CD14-positive monocyte (primary cell): Measurements from ENCODE around the gene TXNRD1. TPM values are rescaled to one million over a fixed set of nuclear protein-coding genes. Genes with fewer than 3 reads are reported as not detected.

Source experiments
- DNase-seq, 3 donors: peaks; one replicate each; pipeline ENCODE4 v3.0.0-alpha.2; 2011 to 2022
- H2AFZ ChIP-seq: 2 replicates; pipeline ENCODE4 v1.6.0; 2012; ENCODE audit warnings: mild to moderate bottlenecking, low read depth, low read length, inconsistent platforms; ENCODE audit not compliant: insufficient read depth, poor library complexity, severe bottlenecking
- H3K27ac ChIP-seq, 2 donors: 1 replicate in 1 of 2; 2 replicates in 1 of 2; pipeline ENCODE4 v1.5.1; 2012 to 2013; ENCODE audit warnings: low read length in 2 of 2, control low read depth in 1 of 2, inconsistent platforms in 1 of 2, low read depth in 1 of 2, mild to moderate bottlenecking in 1 of 2
- H3K27me3 ChIP-seq, 2 donors: one replicate each; pipeline versions ENCODE4 v1.6.0 to v1.6.1; 2011 to 2013; ENCODE audit warnings: low read length in 2 of 2; ENCODE audit not compliant: control insufficient read depth in 2 of 2, insufficient read depth in 2 of 2
- H3K36me3 ChIP-seq, 2 donors: replicated peaks in 1 of 2; 1 replicate in 1 of 2; 2 replicates in 1 of 2; pipeline versions ENCODE4 v1.5.1 to v1.6.1; 2012 to 2013; ENCODE audit warnings: low read length in 2 of 2, control low read depth in 1 of 2, inconsistent platforms in 1 of 2, mild to moderate bottlenecking in 1 of 2; ENCODE audit not compliant: insufficient read depth in 2 of 2, control insufficient read depth in 1 of 2
- H3K4me1 ChIP-seq, 2 donors: 1 replicate in 1 of 2; 2 replicates in 1 of 2; pipeline versions ENCODE4 v1.5.1 to v1.6.1; 2012 to 2013; ENCODE audit warnings: low read length in 2 of 2, control low read depth in 1 of 2, inconsistent platforms in 1 of 2, mild to moderate bottlenecking in 1 of 2, moderate library complexity in 1 of 2; ENCODE audit not compliant: insufficient read depth in 2 of 2, control insufficient read depth in 1 of 2
- H3K4me2 ChIP-seq: replicated peaks from 2 replicates; pipeline ENCODE3; 2012; ENCODE audit warnings: low read length, moderate library complexity, mild to moderate bottlenecking; ENCODE audit not compliant: poor library complexity, severe bottlenecking; ENCODE audit errors: extremely low read depth
- H3K4me3 ChIP-seq, 3 experiments: fragments of 200-600 bp in 1 of 3; sonication (generic) in 1 of 3; replicated peaks in 1 of 3; 1 replicate in 2 of 3; 2 replicates in 1 of 3; pipeline ENCODE4 v1.5.1; 2011 to 2013; ENCODE audit warnings: low read length in 3 of 3, mild to moderate bottlenecking in 3 of 3, control low read depth in 2 of 3, low read depth in 2 of 3, inconsistent platforms in 1 of 3, moderate library complexity in 1 of 3
- H3K79me2 ChIP-seq: 2 replicates; pipeline ENCODE4 v1.6.0; 2012; ENCODE audit warnings: mild to moderate bottlenecking, control low read depth, inconsistent platforms, low read length, moderate library complexity; ENCODE audit not compliant: insufficient read depth
- H3K9ac ChIP-seq: 2 replicates; pipeline ENCODE4 v1.6.0; 2017; ENCODE audit warnings: low read length, mild to moderate bottlenecking; ENCODE audit not compliant: insufficient read depth, poor library complexity, severe bottlenecking
- H3K9me3 ChIP-seq, 2 donors: replicated peaks in 1 of 2; 1 replicate in 1 of 2; 2 replicates in 1 of 2; pipeline versions ENCODE4 v1.5.1 to v1.6.1; 2012 to 2013; ENCODE audit warnings: low read length in 2 of 2, control low read depth in 1 of 2; ENCODE audit not compliant: control insufficient read depth in 1 of 2, insufficient read depth in 1 of 2
- H4K20me1 ChIP-seq: 2 replicates; pipeline ENCODE4 v1.6.0; 2012; ENCODE audit warnings: mild to moderate bottlenecking, low read length, control low read depth, moderate library complexity; ENCODE audit not compliant: insufficient read depth
- H3K27ac Mint-ChIP-seq, 7 donors: one replicate each; pipeline ENCODE4 v1.8.0; 2020; ENCODE audit warnings: mild to moderate bottlenecking in 7 of 7, mixed read lengths in 7 of 7, moderate library complexity in 6 of 7, inconsistent platforms in 2 of 7
- H3K27me3 Mint-ChIP-seq, 3 donors: one replicate each; pipeline ENCODE4 v1.8.0; 2021 to 2022; ENCODE audit warnings: low read depth in 3 of 3, mild to moderate bottlenecking in 3 of 3, mixed read lengths in 3 of 3, moderate library complexity in 3 of 3, inconsistent platforms in 1 of 3
- H3K36me3 Mint-ChIP-seq, 2 donors: one replicate each; pipeline ENCODE4 v1.8.0; 2020; ENCODE audit warnings: mixed read lengths in 2 of 2, inconsistent platforms in 1 of 2, mild to moderate bottlenecking in 1 of 2
- H3K4me1 Mint-ChIP-seq: one replicate; pipeline ENCODE4 v1.8.0; 2020; ENCODE audit warnings: mild to moderate bottlenecking, mixed read lengths
- H3K4me3 Mint-ChIP-seq, 2 donors: one replicate each; pipeline ENCODE4 v1.8.0; 2020; ENCODE audit warnings: mild to moderate bottlenecking in 2 of 2, mixed read lengths in 2 of 2, moderate library complexity in 1 of 2
- H3K9me3 Mint-ChIP-seq, 7 donors: one replicate each; pipeline ENCODE4 v1.8.0; 2020 to 2022; ENCODE audit warnings: mixed read lengths in 7 of 7, mild to moderate bottlenecking in 6 of 7, moderate library complexity in 6 of 7, inconsistent platforms in 2 of 7
- CTCF ChIP-seq: fragments of 200-600 bp; IDR thresholded peaks from one replicate; pipeline ENCODE4 v1.8.0; 2022; ENCODE audit warnings: antibody characterized with exemption, mild to moderate bottlenecking
- WGBS: methylation state at CpG from one replicate; pipeline ENCODE4 v1.1.5; 2013; ENCODE audit warnings: missing lambda C conversion rate; ENCODE audit not compliant: insufficient coverage; 5-methylcytosine and 5-hydroxymethylcytosine counted together
- intact Hi-C, 2 donors: fragments of 100-400 bp; cut with micrococcal nuclease; formaldehyde crosslinking; loops; one replicate each; pipeline versions ENCODE4 v1.15.0 to v1.15.1; 2023
- polyA plus RNA-seq, 3 donors: library from polyadenylated mRNA; depleted of rRNA in 1 of 3; unstranded in 2 of 3; stranded (reverse) in 1 of 3; fragments of 300-500 nt in 2 of 3; fragments of >200 nt in 1 of 3; fragmentation: Illumina TruSeq in 2 of 3; gene quantifications; 1 replicate in 2 of 3; 2 replicates in 1 of 3; pipeline ENCODE4 v1.2.3, GENCODE V29; 2012 to 2021

The TXNRD1 gene
- polyA plus RNA-seq, 3 donors = 26.9 to 46.1 (median 29.2) TPM

GRCh38 chr12:104348283-104348993, 132.9 kb downstream of the TXNRD1 start:
- intact Hi-C loops = no loop called here
- WGBS = 98% methylated on average over 8 of the region's 11 CpGs

GRCh38 chr12:104348994-104349494, 133.5 kb downstream of the TXNRD1 start:
- no peak for DNase-seq
- Histone ChIP-seq H3K79me2 (no peaks in the 10 kb centered on the region), H3K27me3 (no peaks in the 10 kb centered on the region), H3K4me3 (no peak overlapping the region), H3K9me3 (no peaks in the 10 kb centered on the region), H3K4me1 (no peaks in the 10 kb centered on the region), H4K20me1 (peaks cover 8% of the 10 kb centered on the region), H3K36me3 (peaks cover 79 to 99% of the 10 kb centered on the region in 2 donors), H2AFZ (no peak overlapping the region), H3K4me2 (no peak overlapping the region), H3K27ac (no peak overlapping the region), H3K9ac (no peak overlapping the region)
- Mint-ChIP-seq H3K36me3 (peaks cover 77 to 79% of the 10 kb centered on the region in 2 donors), H3K27ac (peak overlapping the region in 1 of 7 donors; percentile 25), H3K9me3 (peaks cover 0 to 2% (median 0%) of the 10 kb centered on the region in 7 donors), H3K4me1 (no peaks in the 10 kb centered on the region), H3K4me3 (no peak overlapping the region), H3K27me3 (peaks cover 0 to 1% (median 0%) of the 10 kb centered on the region in 3 donors)
- no peak for TF ChIP-seq CTCF
- no CpG with 5 or more reads among the region's 2 CpGs for WGBS
- intact Hi-C loops = no loop called here

More at GRCh38 chr12:104348283-104348993, 132.9 kb downstream of the TXNRD1 start:
- Histone ChIP-seq H3K27ac (no peak overlapping the region), H3K4me2 (no peak overlapping the region), H3K4me1 (no peaks in the 10 kb centered on the region), H3K9me3 (no peaks in the 10 kb centered on the region), H3K79me2 (no peaks in the 10 kb centered on the region), H3K4me3 (no peak overlapping the region), H3K9ac (no peak overlapping the region), H3K36me3 (peaks cover 76 to 99% of the 10 kb centered on the region in 2 donors), H4K20me1 (peaks cover 8% of the 10 kb centered on the region), H3K27me3 (no peaks in the 10 kb centered on the region), H2AFZ (no peak overlapping the region)
- no peak for DNase-seq
- Mint-ChIP-seq H3K27me3 (peaks cover 0 to 1% (median 0%) of the 10 kb centered on the region in 3 donors), H3K4me1 (no peaks in the 10 kb centered on the region), H3K36me3 (peaks cover 74 to 81% of the 10 kb centered on the region in 2 donors), H3K9me3 (peaks cover 0 to 2% (median 0%) of the 10 kb centered on the region in 7 donors), H3K27ac (no peak overlapping the region), H3K4me3 (no peak overlapping the region)
- no peak for TF ChIP-seq CTCF
